ENCODE results near the gene PELI3.
"Not testable (repeated sequence)": the region's sequence is repeated elsewhere in the genome, so short reads cannot be mapped to it uniquely, and the experiment has no call there.

PELI3 gene

DNA sequence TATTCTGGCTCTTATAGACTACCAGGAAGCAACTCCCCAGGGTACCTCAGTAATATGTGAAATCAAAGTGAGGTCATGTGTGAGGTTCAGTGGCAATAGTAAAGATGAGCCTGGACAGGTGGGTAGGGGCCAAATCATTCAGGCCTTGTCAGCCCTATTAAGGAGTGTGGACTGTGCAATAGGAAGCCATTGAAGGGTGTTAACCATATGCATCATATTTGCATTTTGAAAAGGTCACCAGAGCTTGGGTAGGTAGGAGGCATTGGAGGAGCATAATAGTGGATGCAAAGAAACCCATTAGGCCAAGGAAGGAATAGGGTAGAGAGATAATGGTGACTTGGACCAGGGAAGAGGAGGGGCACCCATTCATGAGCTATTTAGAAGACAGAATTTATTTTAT, 19.7 kb upstream of the PELI3 start:
- no peak for DNase-seq (ENCODE audit: low read depth in 2 of 2)

DNA sequence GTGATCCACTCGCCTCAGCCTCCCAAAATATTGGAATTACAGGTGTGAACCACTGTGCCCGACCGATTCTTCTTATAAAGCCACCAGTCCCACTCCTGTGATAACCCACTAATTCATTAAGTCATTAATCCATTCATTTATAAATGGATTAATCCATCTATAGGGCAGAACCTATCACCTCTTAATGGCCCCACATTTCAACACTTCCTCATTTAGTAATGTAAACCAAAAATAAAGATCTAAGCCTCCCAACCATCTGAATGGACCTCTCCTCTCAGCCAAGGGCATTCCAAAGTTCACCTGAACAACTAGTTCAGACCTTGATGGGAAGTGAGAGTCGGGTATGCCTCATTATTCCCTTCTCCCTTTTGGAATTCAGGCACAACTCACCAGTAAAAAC, 18.2 kb upstream of the PELI3 start:
- DNase-seq (ENCODE audit: low read depth in 2 of 2) = no peak

DNA sequence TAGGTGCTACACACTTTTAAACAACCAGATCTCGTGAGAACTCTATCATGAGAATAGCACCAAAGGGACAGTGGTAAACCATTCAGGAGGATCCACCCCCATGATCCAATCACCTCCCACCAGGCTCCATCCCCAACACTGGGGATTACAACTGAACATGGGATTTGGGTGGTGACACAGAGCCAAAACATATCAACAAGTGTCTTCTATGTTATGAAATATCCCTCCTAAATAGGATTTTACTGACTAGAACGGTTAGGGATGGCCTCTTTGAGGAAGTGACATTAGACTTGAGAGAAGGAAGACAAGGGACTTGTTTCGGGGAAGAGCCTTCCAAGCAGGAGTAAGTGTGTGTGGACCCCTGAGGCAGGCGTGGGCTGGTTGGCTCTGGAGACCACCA, 16.1 kb upstream of the PELI3 start:
- DNase-seq (ENCODE audit: low read depth in 2 of 2) = no peak

DNA sequence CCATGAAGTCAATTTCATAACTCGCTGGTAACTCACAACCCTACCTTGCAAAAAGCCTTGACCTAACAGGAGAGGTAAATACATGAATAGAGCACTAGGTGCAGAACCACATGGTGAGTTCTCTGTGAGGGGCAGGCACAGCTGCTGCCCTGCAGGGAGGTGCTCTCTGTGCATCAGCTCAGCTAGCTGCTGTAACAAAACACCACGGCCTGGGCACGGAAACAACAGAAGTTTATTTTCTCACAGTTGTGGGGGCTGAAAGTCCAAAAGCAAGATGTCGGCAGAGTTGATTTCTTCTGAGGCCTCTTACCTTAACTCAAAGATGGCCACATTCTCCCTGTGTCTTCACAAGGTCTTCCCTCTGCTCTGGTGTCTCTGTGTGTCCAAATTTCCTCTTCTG, 15.0 kb upstream of the PELI3 start:
- DNase-seq (ENCODE audit: low read depth in 2 of 2) = no peak

DNA sequence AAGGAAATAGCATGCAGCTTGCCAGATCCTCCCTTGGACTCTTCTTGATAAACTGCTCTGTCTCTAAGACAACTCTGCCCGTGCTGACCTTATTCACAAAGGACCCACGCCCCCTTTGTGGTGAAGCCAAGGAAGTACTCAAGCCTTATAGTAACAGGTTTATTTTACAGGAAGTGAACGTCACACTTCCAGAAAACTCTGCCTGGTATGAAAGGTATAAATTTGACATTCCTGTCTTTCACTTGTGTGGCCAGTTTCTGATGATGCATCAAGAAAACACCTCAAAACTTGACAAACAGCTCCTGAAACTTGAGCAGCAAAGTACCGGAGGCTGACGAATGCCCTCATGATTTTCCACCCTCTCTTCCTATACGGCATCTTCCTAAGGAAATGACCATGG, 12.5 kb upstream of the PELI3 start:
- DNase-seq (ENCODE audit: low read depth in 2 of 2) = no peak

DNA sequence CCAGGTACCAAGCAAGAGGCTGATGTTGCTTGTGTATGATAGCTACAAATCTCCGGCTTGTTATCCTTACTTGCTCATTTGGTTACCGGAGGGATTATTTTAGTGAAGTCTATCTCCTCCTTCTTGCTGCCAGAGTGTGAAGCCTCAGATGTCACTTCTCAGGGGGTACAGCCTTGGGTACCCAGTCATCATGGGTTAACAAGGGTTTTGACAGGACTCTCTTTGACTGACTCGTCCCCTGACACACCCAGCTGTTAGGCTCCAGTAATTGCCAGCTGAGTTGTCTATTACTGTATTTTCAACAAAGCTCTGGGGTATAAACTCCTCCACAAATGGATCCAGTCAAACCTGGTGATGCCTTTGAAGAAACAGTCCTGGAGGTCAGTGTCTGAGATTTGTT, 11.9 kb upstream of the PELI3 start:
- DNase-seq (ENCODE audit: low read depth in 2 of 2) = no peak

DNA sequence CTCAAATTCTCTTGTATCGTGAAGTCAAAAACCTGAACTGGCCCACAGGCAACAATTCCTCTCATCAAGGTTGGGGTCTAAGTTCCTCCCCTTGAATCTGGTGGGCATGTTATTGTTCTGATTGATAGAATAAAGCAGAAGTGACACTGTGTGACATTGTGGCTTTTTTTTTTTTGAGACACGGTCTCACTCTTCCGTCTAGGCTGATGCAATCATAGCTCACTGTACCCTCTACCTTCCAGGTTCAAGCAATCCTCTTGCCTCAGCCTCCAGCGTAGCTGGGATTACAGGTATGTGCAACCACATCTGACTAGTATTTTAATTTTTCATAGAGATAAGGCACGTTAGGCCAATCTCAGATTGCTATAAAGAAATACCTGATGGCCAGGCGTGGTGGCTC, 8.9 kb upstream of the PELI3 start:
- no peak for DNase-seq (ENCODE audit: low read depth in 2 of 2)

DNA sequence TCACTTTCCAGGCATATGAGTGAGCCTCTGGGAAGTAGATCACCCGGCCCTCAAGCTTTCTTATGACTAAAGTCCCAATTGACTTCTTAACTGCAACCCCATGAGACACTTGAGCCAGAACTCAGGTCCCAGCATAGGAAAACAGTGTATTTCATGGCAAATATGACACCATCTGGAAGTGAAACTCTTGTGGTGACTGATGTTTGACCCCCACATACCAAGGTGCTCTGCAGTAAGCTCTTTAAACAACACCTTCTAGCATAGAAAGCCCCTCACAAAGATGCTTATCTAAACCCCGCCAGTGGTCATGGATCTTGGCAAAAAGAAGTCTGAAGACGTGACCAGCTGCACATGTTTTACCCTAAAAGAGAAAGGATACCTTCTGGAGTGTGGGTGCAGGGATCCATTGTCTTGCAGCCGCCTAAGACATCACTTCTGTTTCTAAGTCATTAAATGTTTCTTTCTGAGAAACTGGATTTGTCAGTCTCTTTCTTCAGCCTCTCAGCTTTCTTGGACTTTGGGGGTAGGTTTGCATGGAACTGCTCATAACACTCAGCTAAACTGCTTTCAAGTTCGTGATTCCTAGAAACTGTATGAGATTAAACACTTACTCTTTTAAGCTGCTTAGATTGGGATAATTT, 7.4 kb upstream of the PELI3 start:
- no peak for DNase-seq (ENCODE audit: low read depth in 2 of 2)

DNA sequence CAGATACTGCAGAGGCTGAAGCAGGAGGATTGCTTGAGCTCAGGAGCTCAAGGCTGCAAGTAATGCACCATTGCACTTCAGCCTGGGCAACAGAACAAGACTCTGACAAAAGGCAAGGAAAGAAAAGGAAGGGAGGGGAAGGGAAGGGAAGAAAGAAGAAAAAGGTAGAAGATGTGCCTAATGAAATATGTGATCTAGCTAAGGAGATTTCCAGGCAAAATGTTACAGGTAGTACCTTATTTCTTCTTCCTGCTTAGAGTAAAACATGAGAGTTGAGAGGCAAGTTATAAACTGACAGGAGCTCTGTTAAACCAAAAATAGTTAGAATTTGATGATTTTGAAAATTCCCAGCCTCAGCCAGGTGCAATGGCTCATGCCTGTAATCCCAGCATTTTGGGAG, 4.7 kb upstream of the PELI3 start:
- DNase-seq (ENCODE audit: low read depth in 2 of 2) = no peak

DNA sequence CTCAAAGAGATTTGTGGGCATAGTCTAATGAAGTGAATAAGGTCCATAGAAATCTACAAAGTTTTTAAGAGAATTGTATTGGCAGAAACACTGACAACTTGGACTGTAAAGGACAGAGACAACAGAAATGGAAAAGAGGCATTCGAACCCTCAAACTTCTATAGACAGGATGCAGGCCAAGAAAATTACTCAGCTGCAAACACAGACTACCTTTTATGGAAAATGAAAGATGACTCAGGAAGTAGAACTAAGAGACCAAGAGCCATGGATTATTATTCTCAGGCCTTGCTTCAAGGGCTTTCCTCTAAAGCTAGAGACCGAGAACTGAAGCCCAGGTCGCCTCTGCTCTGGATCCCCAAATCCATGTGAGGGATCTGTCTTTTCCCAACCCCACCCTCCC, 3.8 kb upstream of the PELI3 start:
- no peak for DNase-seq (ENCODE audit: low read depth in 2 of 2)

DNA sequence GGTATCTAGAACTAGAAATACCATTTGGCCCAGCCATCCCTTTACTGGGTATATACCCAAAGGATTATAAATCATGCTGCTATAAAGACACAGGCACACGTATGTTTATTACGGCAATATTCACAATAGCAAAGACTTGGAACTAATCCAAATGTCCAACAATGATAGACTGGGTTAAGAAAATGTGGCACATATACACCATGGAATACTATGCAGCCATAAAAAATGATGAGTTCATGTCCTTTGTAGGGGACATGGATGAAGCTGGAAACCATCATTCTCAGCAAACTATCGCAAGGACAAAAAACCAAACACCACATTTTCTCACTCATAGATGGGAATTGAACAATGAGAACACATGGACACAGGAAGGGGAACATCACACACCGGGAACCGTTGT, 2.6 kb upstream of the PELI3 start:
- DNase-seq (ENCODE audit: low read depth in 2 of 2) = not testable (repeated sequence)

DNA sequence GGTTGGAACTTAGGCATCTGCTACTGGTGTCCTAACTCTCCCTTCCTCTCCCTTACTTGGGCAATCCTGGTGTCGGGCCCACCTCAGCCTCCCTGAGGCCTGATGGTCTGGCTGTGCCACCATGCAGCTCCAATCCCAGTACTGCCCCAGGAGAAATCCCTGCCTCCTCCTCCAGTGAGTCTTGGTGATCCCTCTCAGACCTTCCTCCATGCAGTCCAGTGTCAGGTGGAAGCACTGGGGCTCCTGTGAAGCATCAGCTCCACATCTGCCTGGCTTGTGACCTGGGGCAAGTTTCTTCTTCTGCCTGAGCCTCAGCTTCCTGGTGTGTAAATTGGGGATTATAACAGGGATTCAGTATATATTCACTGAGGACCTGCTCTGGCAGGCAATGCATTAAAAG, 1.8 kb upstream of the PELI3 start:
- DNase-seq (ENCODE audit: low read depth in 2 of 2) = no peak

DNA sequence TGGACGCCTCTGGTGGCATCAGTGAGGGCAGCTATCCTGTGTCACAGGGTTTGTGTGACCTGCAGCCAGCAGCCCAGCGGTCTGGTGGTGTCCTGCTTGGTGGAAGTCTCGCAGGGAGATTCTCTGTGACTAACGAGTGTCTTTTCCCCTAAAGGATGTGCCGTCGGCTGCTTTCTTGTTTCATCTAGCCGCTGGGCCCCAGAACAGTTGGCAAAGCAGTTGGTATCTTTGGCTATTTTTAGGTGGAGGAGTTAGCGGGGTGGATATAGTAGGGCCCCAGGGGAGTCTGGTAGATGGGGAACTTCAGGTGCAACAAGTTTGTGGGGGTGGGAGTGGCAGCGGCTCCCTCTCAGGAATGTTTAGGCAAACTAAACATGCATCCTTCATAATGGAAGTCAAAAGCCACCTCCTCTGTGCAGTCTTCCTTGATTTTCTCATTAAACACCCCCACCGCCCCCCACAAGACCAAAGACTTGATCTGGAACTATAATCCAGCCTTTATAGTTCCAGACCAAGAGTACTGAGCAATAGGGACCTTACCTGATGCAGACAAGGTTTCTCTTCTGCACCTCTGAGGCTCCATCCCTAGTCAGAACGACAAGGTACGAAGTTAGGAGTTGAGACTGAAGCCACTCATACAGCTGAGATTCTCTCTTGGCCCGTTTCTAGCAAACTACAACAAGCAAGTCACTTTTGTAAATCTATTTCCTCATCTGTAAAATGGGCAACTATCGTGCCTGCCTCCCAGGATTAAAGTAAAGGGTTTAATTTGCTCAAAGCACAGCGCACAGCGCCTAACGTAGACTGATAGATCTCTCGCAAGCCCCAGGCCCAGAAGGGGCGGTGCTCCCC, 1.1 kb upstream of the PELI3 start:
- DNase-seq (ENCODE audit: low read depth in 2 of 2) = no peak

DNA sequence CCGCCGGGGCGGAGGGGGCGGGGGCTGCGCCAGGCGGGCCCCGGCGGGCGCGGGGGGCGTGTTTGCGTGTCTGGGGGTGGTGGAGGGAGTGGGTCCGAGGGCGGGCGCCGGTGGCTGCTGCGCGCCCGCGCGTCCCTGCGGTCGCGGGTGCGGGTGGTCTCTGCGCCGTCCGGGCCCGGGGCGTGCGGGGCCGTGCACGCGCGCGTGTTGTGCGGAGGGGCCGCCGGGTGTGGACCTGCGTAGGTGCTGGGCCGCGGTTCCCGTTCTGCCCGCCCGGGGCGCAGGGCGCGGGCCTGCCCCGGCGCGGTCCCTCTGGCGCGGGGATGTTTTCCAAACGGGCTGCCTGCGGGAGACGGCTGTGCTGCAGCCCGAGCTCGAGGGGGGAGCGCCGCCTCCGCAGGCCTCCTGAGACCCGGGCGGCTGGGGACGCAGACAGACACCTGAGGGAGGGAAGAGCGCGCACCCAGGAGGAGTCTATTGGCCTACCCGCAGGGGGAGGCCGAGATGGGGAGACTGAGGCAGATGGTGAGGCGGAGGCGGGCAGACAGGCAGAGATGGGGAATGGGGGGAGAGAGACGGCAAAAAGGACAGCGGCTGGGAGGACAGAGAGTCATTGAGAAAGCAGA, 442 bp downstream of the PELI3 start:
- no peak for DNase-seq (ENCODE audit: low read depth in 2 of 2)

DNA sequence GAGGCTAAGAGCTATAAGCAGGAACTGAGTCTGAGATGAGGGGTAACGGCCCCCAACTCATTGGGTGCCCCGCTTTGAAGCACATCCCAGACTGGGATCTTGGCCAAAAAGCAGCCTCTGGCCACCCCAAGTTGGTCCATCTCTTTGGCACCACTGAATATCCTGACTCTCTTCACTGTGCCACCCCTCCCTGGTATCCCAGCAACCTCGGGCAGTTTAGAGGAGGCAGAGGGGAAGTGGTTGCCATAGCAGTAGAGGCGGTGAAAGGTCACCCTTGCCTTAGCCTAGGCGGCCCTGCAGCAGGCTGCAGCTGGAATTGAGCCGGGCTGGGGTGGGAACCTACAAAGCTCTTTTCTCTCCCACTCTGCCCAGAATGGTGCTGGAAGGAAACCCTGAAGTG, 1.1 kb downstream of the PELI3 start:
- DNase-seq (ENCODE audit: low read depth in 2 of 2) = no peak

DNA sequence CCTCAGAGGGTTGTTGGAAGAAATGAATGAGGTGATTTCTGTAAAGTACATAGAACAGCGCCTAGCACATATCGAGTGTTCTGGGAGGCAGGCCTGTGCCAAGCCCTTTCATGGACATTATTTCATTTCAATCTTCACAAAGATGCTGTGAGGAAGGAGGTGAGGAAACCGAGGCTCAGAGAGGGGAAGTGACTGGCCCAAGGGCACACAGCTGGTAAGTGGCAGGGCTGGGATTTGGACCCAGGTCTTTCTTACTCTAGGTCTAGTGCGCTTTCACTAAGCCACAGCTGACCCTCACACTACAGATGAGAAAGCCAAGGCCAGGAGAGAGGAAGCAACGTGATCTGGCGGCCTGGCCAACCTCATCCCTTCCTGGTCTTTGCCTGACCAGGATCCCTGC, 2.0 kb downstream of the PELI3 start:
- DNase-seq (ENCODE audit: low read depth in 2 of 2) = no peak

DNA sequence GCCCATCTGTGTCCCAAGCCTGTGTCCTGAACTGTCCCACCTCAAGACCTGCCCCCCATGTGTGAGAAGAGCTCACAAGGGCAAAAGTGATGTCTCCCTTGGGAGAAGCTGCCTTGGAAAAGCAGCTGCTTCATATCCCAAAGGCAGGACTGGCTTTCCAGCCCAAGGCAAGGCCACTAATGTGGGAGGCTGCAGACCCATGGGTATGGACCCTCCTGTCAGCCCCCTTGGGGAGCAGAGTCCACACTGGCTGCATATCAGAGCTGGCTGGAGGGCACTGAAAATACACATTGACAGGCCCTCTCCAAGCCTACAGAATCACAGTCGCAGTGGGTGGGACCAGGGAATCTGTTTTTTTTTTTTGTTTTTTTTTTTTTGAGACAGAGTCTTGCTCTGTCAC, 2.7 kb downstream of the PELI3 start:
- no peak for DNase-seq (ENCODE audit: low read depth in 2 of 2)

DNA sequence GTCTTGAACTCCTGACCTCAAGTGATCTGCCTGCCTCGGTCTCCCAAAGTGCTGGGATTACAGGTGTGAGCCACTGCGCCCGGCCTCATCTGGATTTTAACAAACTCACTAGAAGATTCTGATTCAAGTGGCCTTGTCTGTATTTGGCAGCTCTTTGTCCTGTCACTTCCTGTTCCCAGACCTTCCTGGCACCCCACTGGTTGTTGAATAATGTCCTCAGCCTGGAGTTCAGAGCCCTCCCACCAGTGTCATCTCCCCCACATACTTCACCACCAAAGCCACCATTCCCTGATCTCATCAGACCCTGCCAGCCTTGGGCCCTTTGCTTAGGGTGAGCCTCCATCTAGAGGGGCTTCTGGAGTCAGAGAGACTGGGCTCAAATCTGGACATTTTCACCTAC, 3.3 kb downstream of the PELI3 start:
- no peak for DNase-seq (ENCODE audit: low read depth in 2 of 2)

DNA sequence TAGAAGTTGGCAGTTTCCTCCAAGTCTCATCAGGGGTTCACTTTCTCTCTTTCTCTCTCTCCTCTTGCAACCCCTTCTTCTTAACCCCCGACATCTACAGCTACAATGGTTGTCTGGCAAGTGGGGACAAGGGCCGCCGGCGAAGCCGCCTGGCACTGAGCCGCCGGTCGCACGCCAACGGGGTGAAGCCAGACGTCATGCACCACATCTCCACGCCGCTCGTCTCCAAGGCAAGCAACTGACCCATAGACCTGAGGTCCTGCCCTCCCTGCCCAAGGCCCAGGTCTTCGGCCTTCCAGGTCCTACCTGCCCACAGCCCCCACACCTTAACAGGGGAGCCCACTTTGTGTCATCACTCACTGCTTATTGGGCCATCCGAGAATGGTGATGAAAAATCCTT, 4.4 kb downstream of the PELI3 start:
- DNase-seq (ENCODE audit: low read depth in 2 of 2) = no peak

DNA sequence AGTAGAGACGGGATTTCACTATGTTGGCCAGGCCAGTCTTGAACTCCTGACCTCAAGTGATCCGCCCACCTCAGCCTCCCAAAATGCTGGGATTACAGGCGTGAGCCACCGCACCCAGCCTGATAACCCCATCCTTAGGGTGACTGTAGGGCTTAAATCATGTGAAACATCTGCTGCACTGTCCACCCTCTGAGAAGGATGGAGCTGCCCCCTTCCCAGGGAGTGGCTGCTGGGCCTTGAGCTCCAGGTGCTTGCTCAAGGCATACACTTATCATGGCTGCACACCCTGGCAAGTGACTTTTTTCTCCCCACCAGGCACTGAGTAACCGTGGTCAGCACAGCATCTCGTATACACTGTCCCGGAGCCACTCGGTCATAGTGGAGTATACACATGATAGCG, 5.3 kb downstream of the PELI3 start:
- DNase-seq (ENCODE audit: low read depth in 2 of 2) = no peak

DNA sequence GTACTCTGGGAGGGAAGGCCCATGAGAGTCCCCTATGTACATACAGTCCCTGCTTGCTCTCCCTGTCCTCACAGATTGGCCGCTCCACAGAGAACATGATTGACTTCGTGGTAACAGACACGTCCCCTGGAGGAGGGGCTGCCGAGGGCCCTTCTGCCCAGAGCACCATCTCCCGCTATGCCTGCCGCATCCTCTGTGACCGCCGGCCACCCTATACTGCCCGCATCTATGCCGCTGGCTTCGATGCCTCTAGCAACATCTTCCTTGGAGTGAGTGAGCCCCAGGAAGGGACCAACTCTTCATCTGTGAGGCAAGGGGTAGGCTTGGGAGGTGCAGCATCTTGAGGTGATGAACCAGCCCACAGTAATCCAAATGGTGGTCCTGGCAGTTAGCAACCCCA, 6.5 kb downstream of the PELI3 start:
- DNase-seq (ENCODE audit: low read depth in 2 of 2) = no peak

DNA sequence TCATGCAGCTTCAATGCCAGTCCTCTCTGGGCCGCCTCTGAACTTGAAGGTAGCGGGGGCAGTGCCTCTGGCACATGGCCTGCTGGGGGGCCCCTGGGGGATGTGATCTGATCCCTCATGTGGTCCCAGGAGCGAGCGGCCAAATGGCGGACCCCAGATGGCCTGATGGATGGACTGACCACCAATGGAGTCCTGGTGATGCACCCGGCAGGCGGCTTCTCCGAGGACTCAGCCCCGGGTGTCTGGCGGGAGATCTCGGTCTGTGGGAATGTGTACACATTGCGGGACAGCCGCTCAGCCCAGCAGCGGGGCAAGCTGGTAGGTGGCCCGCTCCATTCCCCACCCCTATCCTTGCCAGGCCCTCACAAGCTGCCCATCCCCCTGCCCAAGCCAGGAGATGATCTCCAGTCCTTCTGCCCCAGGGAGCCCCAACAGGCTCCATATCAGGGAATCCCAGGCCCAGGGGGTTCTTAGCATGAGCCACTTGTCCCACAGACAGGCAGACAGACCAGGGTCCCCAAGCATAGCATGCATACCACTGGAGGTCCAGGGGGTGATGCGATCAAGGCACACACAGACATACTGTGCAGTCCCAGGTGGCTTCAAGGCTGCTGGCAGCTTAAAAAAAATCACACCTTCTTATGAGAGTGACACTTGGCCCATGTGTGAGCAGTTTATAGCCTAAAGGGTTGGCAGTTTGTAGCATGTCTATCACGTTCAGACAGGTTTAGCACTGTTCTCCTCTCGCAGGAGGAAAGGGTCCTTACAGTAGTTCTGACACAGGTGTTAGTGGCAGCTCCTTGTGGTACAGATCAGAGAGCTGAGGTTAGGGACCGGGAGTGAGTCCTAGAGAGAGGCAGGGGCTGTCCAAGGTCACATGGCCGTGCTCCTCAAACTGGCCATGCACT, 7.2 kb downstream of the PELI3 start:
- DNase-seq (ENCODE audit: low read depth in 2 of 2) = no peak
